ENCODE results near the gene S100B. TPM values are rescaled to one million over a fixed set of nuclear protein-coding genes. Genes with fewer than 3 reads are reported as not detected.

The S100B gene
- total and polyA plus RNA-seq, 9 of the 15 experiments (the other 6 are each of a cell fraction or from before 2014, with no cell fraction given), result not detected

DNA sequence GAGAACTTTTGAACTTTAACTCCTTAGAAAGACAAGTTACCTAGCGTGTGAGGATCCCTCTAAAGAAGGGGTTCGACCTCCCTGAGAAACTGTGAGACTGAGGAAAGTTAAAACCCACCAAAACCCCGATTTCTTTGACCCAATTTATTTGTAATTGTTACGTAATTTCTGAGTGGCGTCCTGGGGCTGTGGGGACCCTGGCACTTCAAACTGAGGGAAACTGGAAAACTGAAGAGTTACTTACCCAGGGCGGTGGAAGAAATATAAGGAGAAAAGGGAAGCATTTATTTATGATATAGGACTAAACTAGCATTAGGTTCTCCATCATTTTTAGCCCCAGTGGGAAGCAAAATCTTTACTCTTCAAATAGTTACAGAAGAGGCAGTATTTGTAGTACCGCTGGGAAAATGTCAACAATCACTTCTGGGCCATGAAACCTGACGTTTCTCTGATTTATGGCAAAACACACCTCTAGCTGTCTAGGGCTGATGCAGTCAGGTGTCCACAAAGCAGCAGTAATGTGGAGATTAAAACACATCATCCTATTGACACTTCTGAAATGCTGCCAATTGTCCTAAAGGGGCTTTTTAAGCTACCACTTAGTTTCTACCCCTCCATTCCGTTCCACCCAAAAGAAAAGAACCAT, 430 bp downstream of the S100B start:
- peak in 1 of 4 experiments; percentile 2 for DNase-seq (ENCODE audit: extremely low read depth in 1 of 4, low spot score in 3 of 4)
- Histone ChIP-seq H2AFZ (ENCODE audit: low read depth, low read length) (no peak overlapping the region), H3K4me1 (replicated peaks in 1 of 2; ENCODE audit: control insufficient read depth in 2 of 2, insufficient read depth in 2 of 2, low read length in 2 of 2) (peaks cover 8 to 18% of the 10 kb centered on the region in 2 experiments; a peak in 3 of 5 replicates), H4K20me1 (replicated peaks; ENCODE audit: control insufficient read depth, insufficient read depth, low read length) (no peaks in the 10 kb centered on the region), H3K27ac (ENCODE audit: extremely low read depth, low read depth, low read length) (no peak overlapping the region), H3K9ac (ENCODE audit: insufficient read depth in 1 of 2, low read depth in 2 of 2, low read length in 2 of 2) (no peak overlapping the region), H3K9me1 (ENCODE audit: control insufficient read depth, insufficient read depth, low read length) (no peaks in the 10 kb centered on the region), H3K36me3 (ENCODE audit: control insufficient read depth, insufficient read depth, low read length) (no peaks in the 10 kb centered on the region), H3K4me2 (ENCODE audit: insufficient read depth, low read length) (no peak overlapping the region), H3K27me3 (ENCODE audit: control insufficient read depth in 2 of 2, insufficient read depth in 2 of 2, low read length in 2 of 2) (peaks cover 32 to 35% of the 10 kb centered on the region in 2 experiments; a peak in 4 of 5 replicates), H3K79me2 (ENCODE audit: control insufficient read depth, insufficient read depth, low read length) (no peaks in the 10 kb centered on the region), H3K4me3 (no peak overlapping the region), H3K9me3 (replicated peaks; ENCODE audit: control insufficient read depth, insufficient read depth, low read depth, low read length) (no peaks in the 10 kb centered on the region)
- ChIA-PET POLR2A (no interaction called here), CTCF (ENCODE audit: low intra/inter-chr PET ratio) (no interaction called here)
- 12% methylated on average over 9 of the region's 9 CpGs for WGBS (ENCODE audit: insufficient coverage, low coverage, missing lambda C conversion rate)
- FAIRE-seq, result no peak
- ATAC-seq, result no peak
- intact Hi-C loops (cut with micrococcal nuclease) (no loop called here), in situ Hi-C loops (cut with MboI) (no loop called here)
- no TSS peak for BruUV-seq (replicated peaks)
- TF ChIP-seq ZNF655 (CRISPR knock-in tag; IDR thresholded peaks at IDR 0.05) (no peak), ZNF668 (CRISPR knock-in tag; IDR thresholded peaks at IDR 0.05) (no peak), NFE2 (IDR thresholded peaks at IDR 0.05; ENCODE audit: low read depth) (no peak), SP1 (CRISPR knock-in tag; IDR thresholded peaks at IDR 0.05) (no peak), MEIS2 (IDR thresholded peaks at IDR 0.05; ENCODE audit: partially characterized antibody) (peak; percentile 71), E4F1 (CRISPR knock-in tag; IDR thresholded peaks at IDR 0.05; ENCODE audit: borderline replicate concordance) (no peak), ZNF277 (CRISPR knock-in tag; IDR thresholded peaks at IDR 0.05; ENCODE audit: borderline replicate concordance) (no peak), ZBTB5 (IDR thresholded peaks at IDR 0.05) (no peak), HOXB6 (CRISPR knock-in tag; IDR thresholded peaks at IDR 0.05; ENCODE audit: borderline replicate concordance) (no peak), CBX2 (IDR thresholded peaks at IDR 0.05; ENCODE audit: insufficient read depth, low read length, poor library complexity, severe bottlenecking) (peak; percentile 78)
- TF ChIP-seq, protein P1, sequence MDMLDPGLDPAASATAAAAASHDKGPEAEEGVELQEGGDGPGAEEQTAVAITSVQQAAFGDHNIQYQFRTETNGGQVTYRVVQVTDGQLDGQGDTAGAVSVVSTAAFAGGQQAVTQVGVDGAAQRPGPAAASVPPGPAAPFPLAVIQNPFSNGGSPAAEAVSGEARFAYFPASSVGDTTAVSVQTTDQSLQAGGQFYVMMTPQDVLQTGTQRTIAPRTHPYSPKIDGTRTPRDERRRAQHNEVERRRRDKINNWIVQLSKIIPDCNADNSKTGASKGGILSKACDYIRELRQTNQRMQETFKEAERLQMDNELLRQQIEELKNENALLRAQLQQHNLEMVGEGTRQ (CRISPR knock-in tag; IDR thresholded peaks at IDR 0.05), result no peak
- TF ChIP-seq, protein P2, sequence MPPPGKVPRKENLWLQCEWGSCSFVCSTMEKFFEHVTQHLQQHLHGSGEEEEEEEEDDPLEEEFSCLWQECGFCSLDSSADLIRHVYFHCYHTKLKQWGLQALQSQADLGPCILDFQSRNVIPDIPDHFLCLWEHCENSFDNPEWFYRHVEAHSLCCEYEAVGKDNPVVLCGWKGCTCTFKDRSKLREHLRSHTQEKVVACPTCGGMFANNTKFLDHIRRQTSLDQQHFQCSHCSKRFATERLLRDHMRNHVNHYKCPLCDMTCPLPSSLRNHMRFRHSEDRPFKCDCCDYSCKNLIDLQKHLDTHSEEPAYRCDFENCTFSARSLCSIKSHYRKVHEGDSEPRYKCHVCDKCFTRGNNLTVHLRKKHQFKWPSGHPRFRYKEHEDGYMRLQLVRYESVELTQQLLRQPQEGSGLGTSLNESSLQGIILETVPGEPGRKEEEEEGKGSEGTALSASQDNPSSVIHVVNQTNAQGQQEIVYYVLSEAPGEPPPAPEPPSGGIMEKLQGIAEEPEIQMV (tag; conservative IDR thresholded peaks at IDR 0.05; ENCODE audit: low read depth), result no peak

All from K562 (cell line).